HG03196 (cell line): Measurements from ENCODE around the gene CLCN3.
"Not testable (repeated sequence)": the region's sequence is repeated elsewhere in the genome, so short reads cannot be mapped to it uniquely, and the experiment has no call there.

Source experiments
- ATAC-seq: cut with Tn5 transposase; IDR thresholded peaks from one replicate; pipeline ENCODE4 v1.9.1; 2021; ENCODE audit not compliant: unreplicated experiment

Gene CLCN3

GRCh38 chr4:169690787-169691186 lies 70.4 kb downstream of the CLCN3 start:
- no peak for ATAC-seq

GRCh38 chr4:169698331-169698730 lies 78.0 kb downstream of the CLCN3 start:
- ATAC-seq, result no peak

- ATAC-seq, result no peak
These were observed 87.7 kb downstream of the CLCN3 start for GRCh38 chr4:169707958-169708643.

- ATAC-seq, result no peak
These were observed 95.4 kb downstream of the CLCN3 start for GRCh38 chr4:169715826-169716225.

GRCh38 chr4:169716677-169717076 lies 96.3 kb downstream of the CLCN3 start:
- ATAC-seq, result no peak

- no peak for ATAC-seq
These were observed 100.2 kb downstream of the CLCN3 start for GRCh38 chr4:169720529-169720928.

- no peak for ATAC-seq
These were observed 103.0 kb downstream of the CLCN3 start for GRCh38 chr4:169723207-169723965.

- ATAC-seq, result no peak
These were observed 103.9 kb downstream of the CLCN3 start for GRCh38 chr4:169724260-169724659.

GRCh38 chr4:169727616-169728015 lies 107.2 kb downstream of the CLCN3 start:
- no peak for ATAC-seq

GRCh38 chr4:169730564-169730963 lies 110.2 kb downstream of the CLCN3 start:
- no peak for ATAC-seq

- ATAC-seq, result not testable (repeated sequence)
These were observed 118.2 kb downstream of the CLCN3 start for GRCh38 chr4:169738604-169739003.

- ATAC-seq, result no peak
These were observed 121.2 kb downstream of the CLCN3 start for GRCh38 chr4:169741569-169741968.

- no peak for ATAC-seq
These were observed 124.2 kb downstream of the CLCN3 start for GRCh38 chr4:169744601-169745000.

GRCh38 chr4:169745291-169745690 lies 124.9 kb downstream of the CLCN3 start:
- no peak for ATAC-seq

- peak; percentile 15 for ATAC-seq
These were observed 136.7 kb downstream of the CLCN3 start for GRCh38 chr4:169756971-169757574.

- ATAC-seq, result peak; percentile 95
These were observed 137.3 kb downstream of the CLCN3 start, which contains the start of gene HPF1 for GRCh38 chr4:169757575-169758184. HPF1 (minus strand) TSS chr4:169757944; CDS start chr4:169757877, 67 bp downstream.

GRCh38 chr4:169758401-169758962 lies 138.1 kb downstream of the CLCN3 start:
- no peak for ATAC-seq

- no peak for ATAC-seq
These were observed 141.5 kb downstream of the CLCN3 start for GRCh38 chr4:169761846-169762245.

- ATAC-seq, result no peak
These were observed 145.5 kb downstream of the CLCN3 start for GRCh38 chr4:169765835-169766234.

GRCh38 chr4:169766741-169767140 lies 146.4 kb downstream of the CLCN3 start:
- no peak for ATAC-seq

GRCh38 chr4:169768385-169768784 lies 148.0 kb downstream of the CLCN3 start:
- no peak for ATAC-seq
